ENCODE data around the gene CMSS1. TPM values are rescaled to one million over a fixed set of nuclear protein-coding genes. Genes with fewer than 3 reads are reported as not detected.
A peak's percentile ranks its signal among the peaks of the same experiment; 100 is the strongest.

CMSS1 gene
- total RNA-seq, 1 donor from 2014 or later, result 17.3 TPM

- intact Hi-C loops (cut with DNase I), result no loop called here
- Histone ChIP-seq H3K4me3 (no peak overlapping the region), H3K27me3 (ENCODE audit: low read depth) (no peaks in the 10 kb centered on the region), H3K9me3 (no peaks in the 10 kb centered on the region), H3K27ac (no peak overlapping the region), H3K4me1 (peaks cover 12% of the 10 kb centered on the region), H3K36me3 (no peaks in the 10 kb centered on the region)
- no peak for ATAC-seq
- TF ChIP-seq, protein P1, sequence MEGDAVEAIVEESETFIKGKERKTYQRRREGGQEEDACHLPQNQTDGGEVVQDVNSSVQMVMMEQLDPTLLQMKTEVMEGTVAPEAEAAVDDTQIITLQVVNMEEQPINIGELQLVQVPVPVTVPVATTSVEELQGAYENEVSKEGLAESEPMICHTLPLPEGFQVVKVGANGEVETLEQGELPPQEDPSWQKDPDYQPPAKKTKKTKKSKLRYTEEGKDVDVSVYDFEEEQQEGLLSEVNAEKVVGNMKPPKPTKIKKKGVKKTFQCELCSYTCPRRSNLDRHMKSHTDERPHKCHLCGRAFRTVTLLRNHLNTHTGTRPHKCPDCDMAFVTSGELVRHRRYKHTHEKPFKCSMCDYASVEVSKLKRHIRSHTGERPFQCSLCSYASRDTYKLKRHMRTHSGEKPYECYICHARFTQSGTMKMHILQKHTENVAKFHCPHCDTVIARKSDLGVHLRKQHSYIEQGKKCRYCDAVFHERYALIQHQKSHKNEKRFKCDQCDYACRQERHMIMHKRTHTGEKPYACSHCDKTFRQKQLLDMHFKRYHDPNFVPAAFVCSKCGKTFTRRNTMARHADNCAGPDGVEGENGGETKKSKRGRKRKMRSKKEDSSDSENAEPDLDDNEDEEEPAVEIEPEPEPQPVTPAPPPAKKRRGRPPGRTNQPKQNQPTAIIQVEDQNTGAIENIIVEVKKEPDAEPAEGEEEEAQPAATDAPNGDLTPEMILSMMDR (IDR thresholded peaks at IDR 0.05), result no peak
- DNase-seq, result no peak
Observed at GRCh38 chr3:99949956-99950670, 132.5 kb downstream of the CMSS1 start.

- Histone ChIP-seq H3K27me3 (ENCODE audit: low read depth) (no peaks in the 10 kb centered on the region), H3K4me1 (peaks cover 9% of the 10 kb centered on the region), H3K4me3 (no peak overlapping the region), H3K36me3 (no peaks in the 10 kb centered on the region), H3K9me3 (no peaks in the 10 kb centered on the region), H3K27ac (no peak overlapping the region)
- ATAC-seq (peak in 1 of 2 donors; percentile 25), DNase-seq (no peak)
- intact Hi-C loops (cut with DNase I), result no loop called here
- TF ChIP-seq, protein P1 (IDR thresholded peaks at IDR 0.05), result no peak
Observed at GRCh38 chr3:99950921-99951320, 133.3 kb downstream of the CMSS1 start.

DNA sequence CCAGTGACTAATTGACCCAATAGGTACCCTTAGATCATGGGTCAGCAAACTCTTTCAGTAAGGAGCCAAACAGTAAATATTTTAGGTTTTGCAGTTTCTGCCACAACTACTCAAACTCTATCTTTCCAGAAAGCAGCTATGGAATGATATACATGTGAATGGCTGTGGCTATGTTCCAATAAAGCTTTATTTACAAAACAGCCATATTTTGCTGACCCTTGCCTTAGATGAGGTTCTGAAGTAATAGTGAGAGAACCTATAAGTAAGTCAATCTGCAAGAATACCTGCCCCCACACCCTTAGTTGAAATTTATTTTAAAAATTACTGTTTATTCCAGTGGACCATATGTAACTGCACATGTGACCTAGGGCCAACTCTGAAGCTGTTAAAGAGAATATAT, 134.0 kb downstream of the CMSS1 start:
- peaks cover 7% of the 10 kb centered on the region for H3K4me1 ChIP-seq
- no peaks in the 10 kb centered on the region for H3K36me3 ChIP-seq
- ATAC-seq (no peak), DNase-seq (no peak)
- H3K27ac ChIP-seq, result no peak overlapping the region
- H3K4me3 ChIP-seq, result no peak overlapping the region
- no peaks in the 10 kb centered on the region for H3K9me3 ChIP-seq
- H3K27me3 ChIP-seq (ENCODE audit: low read depth), result no peaks in the 10 kb centered on the region
- TF ChIP-seq, protein P1 (IDR thresholded peaks at IDR 0.05), result no peak
- intact Hi-C loops (cut with DNase I), result no loop called here

DNA sequence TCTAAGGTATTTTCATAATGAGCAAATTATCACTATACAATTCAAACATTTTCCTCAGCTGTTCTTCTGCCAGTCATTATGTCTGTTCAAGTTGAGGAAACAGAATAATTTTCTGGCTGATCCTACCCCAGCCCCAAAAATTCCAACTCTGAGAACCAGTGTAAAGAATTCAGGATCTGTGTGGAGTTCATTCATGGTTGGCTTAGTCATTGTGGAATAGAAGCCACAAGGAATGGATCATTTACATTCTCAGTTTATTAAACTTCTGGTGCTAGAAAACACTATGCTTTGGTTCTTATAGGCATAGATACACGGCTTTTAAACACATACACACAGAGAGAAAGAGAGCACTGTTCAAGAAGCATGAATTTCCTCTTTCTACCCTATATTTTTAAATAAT, 134.6 kb downstream of the CMSS1 start:
- DNase-seq (no peak), ATAC-seq (no peak)
- H3K36me3 ChIP-seq, result no peaks in the 10 kb centered on the region
- H3K27ac ChIP-seq, result no peak overlapping the region
- TF ChIP-seq, protein P1 (IDR thresholded peaks at IDR 0.05), result no peak
- no peak overlapping the region for H3K4me3 ChIP-seq
- intact Hi-C loops (cut with DNase I), result no loop called here
- no peaks in the 10 kb centered on the region for H3K9me3 ChIP-seq
- peaks cover 10% of the 10 kb centered on the region for H3K4me1 ChIP-seq
- no peaks in the 10 kb centered on the region for H3K27me3 ChIP-seq (ENCODE audit: low read depth)

GRCh38 chr3:99953596-99953995, 135.9 kb downstream of the CMSS1 start:
- intact Hi-C loops (cut with DNase I), result no loop called here
- Histone ChIP-seq H3K4me1 (peaks cover 11% of the 10 kb centered on the region), H3K9me3 (no peaks in the 10 kb centered on the region), H3K27me3 (ENCODE audit: low read depth) (no peaks in the 10 kb centered on the region), H3K4me3 (no peak overlapping the region), H3K27ac (no peak overlapping the region), H3K36me3 (no peaks in the 10 kb centered on the region)
- TF ChIP-seq, protein P1 (IDR thresholded peaks at IDR 0.05), result no peak
- no peak for ATAC-seq
- no peak for DNase-seq

Measured in lower lobe of right lung (tissue), 2 donors.